RWPE2 (cell line): ENCODE results near the gene GDF2.
A peak's percentile ranks its signal among the peaks of the same experiment; 100 is the strongest.

Experiments used
- ATAC-seq: fragments of 200-7000 bp; cut with Tn5 transposase; 3 replicates; pipeline ENCODE4 v1.9.1; 2021; ENCODE audit warnings: low read depth
- DNase-seq: peaks from one replicate; pipeline ENCODE4 v3.0.0-alpha.2; 2020; ENCODE audit warnings: low spot score
- H3K27ac ChIP-seq: fragments of 450-650 bp; 2 replicates; pipeline ENCODE4 v1.5.1; 2017; ENCODE audit warnings: mild to moderate bottlenecking; ENCODE audit not compliant: poor library complexity, severe bottlenecking
- H3K27me3 ChIP-seq: fragments of 250-450 bp; sonication (Bioruptor Pico); 2 replicates; pipeline ENCODE4 v1.5.1; 2021; ENCODE audit warnings: mild to moderate bottlenecking, moderate library complexity; ENCODE audit not compliant: insufficient read depth, poor library complexity, severe bottlenecking
- H3K36me3 ChIP-seq: fragments of 250-450 bp; sonication (Bioruptor Pico); 2 replicates; pipeline ENCODE4 v1.5.1; 2020; ENCODE audit warnings: low read depth, mild to moderate bottlenecking, moderate library complexity
- H3K4me1 ChIP-seq: fragments of 250-450 bp; sonication (Bioruptor Pico); 2 replicates; pipeline ENCODE4 v1.5.1; 2021; ENCODE audit warnings: mild to moderate bottlenecking, moderate library complexity; ENCODE audit not compliant: insufficient read depth, poor library complexity, severe bottlenecking
- H3K4me3 ChIP-seq: fragments of 250-450 bp; sonication (Bioruptor Pico); 2 replicates; pipeline ENCODE4 v1.5.1; 2021; ENCODE audit warnings: mild to moderate bottlenecking, moderate library complexity; ENCODE audit not compliant: severe bottlenecking
- H3K9me3 ChIP-seq: fragments of 250-450 bp; sonication (Bioruptor Pico); 2 replicates; pipeline ENCODE4 v1.5.1; 2021; ENCODE audit warnings: mild to moderate bottlenecking, moderate library complexity; ENCODE audit not compliant: severe bottlenecking
- CTCF ChIP-seq: fragments of 450-650 bp; IDR thresholded peaks from one replicate; pipeline ENCODE4 v1.5.1; 2017; ENCODE audit warnings: mild to moderate bottlenecking, moderate library complexity; ENCODE audit not compliant: poor library complexity, severe bottlenecking

The GDF2 gene

GRCh38 chr10:47348138-47348651, 25.9 kb downstream of the GDF2 start, which contains the start of gene RBP3:
RBP3 (plus strand) TSS chr10:47348363; CDS start chr10:47348485, 122 bp downstream.
- ATAC-seq, result no peak
- DNase-seq, result no peak
- H3K27ac ChIP-seq, result no peak within 1 kb of the TSS

GRCh38 chr10:47348661-47349470, 26.6 kb downstream of the GDF2 start:
- H3K27me3 ChIP-seq, result no peaks in the 10 kb centered on the region
- no peak overlapping the region for H3K4me3 ChIP-seq
- no peaks in the 10 kb centered on the region for H3K9me3 ChIP-seq
- no peak for DNase-seq
- no peaks in the 10 kb centered on the region for H3K4me1 ChIP-seq
- H3K36me3 ChIP-seq, result no peaks in the 10 kb centered on the region
- no peak overlapping the region for H3K27ac ChIP-seq
- TF ChIP-seq CTCF, result no peak
- ATAC-seq, result no peak

More at GRCh38 chr10:47348138-47348651, 25.9 kb downstream of the GDF2 start, which contains the start of gene RBP3:
- no peaks in the 10 kb centered on the region for H3K4me1 ChIP-seq
- TF ChIP-seq CTCF, result no peak
- H3K9me3 ChIP-seq, result no peaks in the 10 kb centered on the region
- no peak within 1 kb of the TSS for H3K4me3 ChIP-seq
- H3K27me3 ChIP-seq, result no peaks in the 10 kb centered on the region
- H3K36me3 ChIP-seq, result no peaks in the 10 kb centered on the region

GRCh38 chr10:47349516-47349915, 27.3 kb downstream of the GDF2 start:
- no peak for TF ChIP-seq CTCF
- no peak overlapping the region for H3K27ac ChIP-seq
- no peaks in the 10 kb centered on the region for H3K27me3 ChIP-seq
- ATAC-seq, result no peak
- peak; percentile 55 for DNase-seq
- no peaks in the 10 kb centered on the region for H3K36me3 ChIP-seq
- H3K9me3 ChIP-seq, result no peaks in the 10 kb centered on the region
- H3K4me3 ChIP-seq, result no peak overlapping the region
- H3K4me1 ChIP-seq, result no peaks in the 10 kb centered on the region

- ATAC-seq, result no peak
- Histone ChIP-seq H3K4me1 (no peaks in the 10 kb centered on the region), H3K27me3 (no peaks in the 10 kb centered on the region), H3K9me3 (no peaks in the 10 kb centered on the region), H3K4me3 (no peak overlapping the region), H3K36me3 (no peaks in the 10 kb centered on the region), H3K27ac (no peak overlapping the region)
- TF ChIP-seq CTCF, result no peak
- peak; percentile 71 for DNase-seq
These were observed 27.7 kb downstream of the GDF2 start for GRCh38 chr10:47349941-47350371.
